Large intestine (tissue), 3 donors: ENCODE data around the gene ARNT2. TPM values are rescaled to one million over a fixed set of nuclear protein-coding genes. Genes with fewer than 3 reads are reported as not detected.

ENCODE experiments used
- DNase-seq, 2 donors: peaks; one replicate each; pipeline versions ENCODE4 v3.0.0 to v3.0.0-alpha.2; 2013
- H3K27ac ChIP-seq: one replicate; pipeline ENCODE4 v1.5.1; 2013; ENCODE audit warnings: low read length
- H3K27me3 ChIP-seq: 2 replicates; pipeline ENCODE4 v1.6.1; 2013; ENCODE audit warnings: low read length; ENCODE audit not compliant: control insufficient read depth, insufficient read depth
- H3K36me3 ChIP-seq: 2 replicates; pipeline ENCODE4 v1.6.1; 2013; ENCODE audit warnings: low read length; ENCODE audit not compliant: control insufficient read depth, insufficient read depth
- H3K4me1 ChIP-seq: one replicate; pipeline ENCODE4 v1.6.1; 2013; ENCODE audit warnings: low read length; ENCODE audit not compliant: control insufficient read depth, insufficient read depth
- H3K4me3 ChIP-seq: one replicate; pipeline ENCODE4 v1.5.1; 2013; ENCODE audit warnings: low read length
- H3K9me3 ChIP-seq: one replicate; pipeline ENCODE4 v1.6.1; 2013; ENCODE audit warnings: mild to moderate bottlenecking, low read depth, low read length, moderate library complexity; ENCODE audit not compliant: control insufficient read depth
- whole genome bisulfite sequencing: methylation state at CpG from one replicate; pipeline ENCODE4 v1.1.5; 2013; ENCODE audit warnings: low lambda C conversion rate; ENCODE audit not compliant: insufficient coverage; 5-methylcytosine and 5-hydroxymethylcytosine counted together
- polyA plus RNA-seq: library from polyadenylated mRNA; unstranded; fragments of 120-200 nt; gene quantifications from one replicate; pipeline ENCODE4 v1.2.1, GENCODE V29; 2013

The ARNT2 gene
- polyA plus RNA-seq, 1 donor: 8.0 TPM

DNA sequence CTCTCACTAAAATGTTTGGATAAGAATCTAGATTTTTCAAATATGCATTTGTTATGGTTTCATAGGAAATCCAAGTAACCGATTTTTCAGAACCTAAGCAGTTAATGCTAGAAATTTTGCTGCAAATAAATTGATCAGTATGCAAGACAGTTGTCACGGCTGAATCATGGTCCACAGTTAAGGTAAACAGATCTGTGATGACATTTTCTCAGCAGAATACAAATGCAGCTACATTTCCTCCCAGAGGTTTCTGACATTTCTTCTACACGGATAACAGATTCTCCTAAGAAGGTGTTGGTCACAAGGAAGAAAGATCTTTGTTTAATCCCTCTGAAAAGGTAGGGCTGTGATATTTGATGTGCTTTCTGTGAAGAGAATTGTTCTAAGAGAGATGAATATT, 36.9 kb downstream of the ARNT2 start:
- Histone ChIP-seq H3K9me3 (peaks cover 6% of the 10 kb centered on the region), H3K27ac (no peak overlapping the region), H3K36me3 (no peaks in the 10 kb centered on the region), H3K27me3 (no peaks in the 10 kb centered on the region), H3K4me3 (no peak overlapping the region), H3K4me1 (no peaks in the 10 kb centered on the region)
- 60% methylated on average over 1 of the region's 3 CpGs for WGBS
- no peak for DNase-seq

DNA sequence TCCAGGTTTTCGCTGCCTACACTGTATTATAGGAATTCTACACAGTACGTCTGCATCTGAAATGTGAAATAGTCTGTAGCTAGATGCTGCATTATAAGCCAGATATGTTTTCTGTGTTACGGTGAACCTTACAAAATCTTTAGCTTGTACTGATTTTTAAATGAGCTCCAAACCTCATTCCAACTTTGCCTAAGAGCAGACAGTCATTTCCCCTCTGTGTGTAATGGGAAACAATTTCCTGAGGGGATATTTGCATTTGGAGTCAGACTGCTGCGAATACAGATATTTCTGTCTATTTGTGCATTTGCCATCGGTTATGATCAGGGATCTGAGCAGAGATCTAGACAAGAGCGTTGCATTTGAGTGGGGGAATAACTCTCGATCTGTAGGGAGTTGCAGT, 37.5 kb downstream of the ARNT2 start:
- WGBS: 100% methylated on average over 5 of the region's 7 CpGs

DNA sequence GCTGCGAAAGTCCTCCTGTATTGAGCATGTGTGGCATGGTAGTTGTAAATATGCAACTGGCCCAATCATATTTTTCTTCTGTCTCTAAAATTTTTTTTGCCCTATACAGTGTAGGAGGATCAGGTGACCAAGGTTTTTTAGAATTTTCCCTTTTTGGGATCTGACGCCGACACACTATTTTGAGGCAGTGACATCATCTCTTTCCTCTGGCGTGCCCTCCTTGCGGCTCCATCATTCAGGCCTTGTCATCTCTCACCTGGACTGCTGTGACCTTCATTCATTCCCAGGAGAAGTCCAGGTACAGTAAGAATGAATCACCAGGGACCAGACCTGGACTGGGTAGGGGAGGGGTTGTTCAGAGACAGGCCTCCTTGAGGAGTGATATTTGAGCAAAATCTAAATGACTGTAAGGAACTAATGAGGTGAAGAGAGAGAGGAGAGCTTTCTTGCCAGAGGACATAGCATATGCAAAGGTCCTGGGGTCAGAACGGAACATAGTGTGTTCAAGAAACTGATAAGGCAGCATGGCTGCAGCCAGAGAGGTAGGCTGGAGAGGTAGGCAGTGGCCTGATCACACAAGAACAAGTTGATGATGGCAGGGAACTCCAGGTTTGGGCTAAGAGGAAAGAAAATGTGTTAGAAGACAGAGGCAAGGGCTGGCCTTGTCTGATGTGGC, 38.7 kb downstream of the ARNT2 start:
- 90% methylated on average over 4 of the region's 6 CpGs for WGBS
- Histone ChIP-seq H3K27ac (no peak overlapping the region), H3K4me1 (no peaks in the 10 kb centered on the region), H3K27me3 (no peaks in the 10 kb centered on the region), H3K9me3 (peaks cover 6% of the 10 kb centered on the region), H3K4me3 (no peak overlapping the region), H3K36me3 (no peaks in the 10 kb centered on the region)
- no peak for DNase-seq

More for the DNA sequence above, 37.5 kb downstream of the ARNT2 start:
- Histone ChIP-seq H3K9me3 (peaks cover 6% of the 10 kb centered on the region), H3K27ac (no peak overlapping the region), H3K36me3 (no peaks in the 10 kb centered on the region), H3K4me1 (no peaks in the 10 kb centered on the region), H3K27me3 (no peaks in the 10 kb centered on the region), H3K4me3 (no peak overlapping the region)
- DNase-seq: no peak

DNA sequence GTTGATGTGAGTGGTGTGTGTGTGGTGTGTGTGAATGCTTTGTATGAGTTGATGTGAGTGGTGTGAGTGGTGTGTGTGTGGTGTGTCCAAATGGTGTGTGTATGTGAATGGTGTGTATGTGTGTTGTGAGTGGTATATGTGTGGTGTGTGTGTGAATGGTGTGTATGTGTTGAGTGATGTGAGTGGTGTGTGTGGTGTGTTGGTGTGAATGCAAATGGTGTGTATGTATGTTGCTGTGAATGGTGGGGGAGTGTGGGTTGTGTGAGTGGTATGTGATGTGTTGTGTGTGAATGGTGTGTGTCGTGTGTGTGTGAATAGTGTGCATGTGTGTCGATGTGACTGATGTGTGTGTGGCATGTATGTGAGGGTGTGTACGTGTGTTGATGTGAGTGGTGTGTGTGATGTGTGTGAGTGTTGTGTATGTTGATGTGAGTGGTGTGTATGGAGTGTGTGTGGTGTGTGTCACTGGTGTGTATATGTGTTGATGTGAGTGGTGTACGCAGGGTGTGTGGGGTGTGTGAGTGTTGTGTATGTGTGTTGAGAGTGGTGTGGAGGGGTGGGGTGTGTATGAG, 40.6 kb downstream of the ARNT2 start:
- Histone ChIP-seq H3K27me3 (no peaks in the 10 kb centered on the region), H3K4me1 (no peaks in the 10 kb centered on the region), H3K4me3 (no peak overlapping the region), H3K9me3 (peaks cover 6% of the 10 kb centered on the region), H3K27ac (no peak overlapping the region), H3K36me3 (no peaks in the 10 kb centered on the region)
- 100% methylated on average over 1 of the region's 4 CpGs for WGBS
- DNase-seq: no peak

DNA sequence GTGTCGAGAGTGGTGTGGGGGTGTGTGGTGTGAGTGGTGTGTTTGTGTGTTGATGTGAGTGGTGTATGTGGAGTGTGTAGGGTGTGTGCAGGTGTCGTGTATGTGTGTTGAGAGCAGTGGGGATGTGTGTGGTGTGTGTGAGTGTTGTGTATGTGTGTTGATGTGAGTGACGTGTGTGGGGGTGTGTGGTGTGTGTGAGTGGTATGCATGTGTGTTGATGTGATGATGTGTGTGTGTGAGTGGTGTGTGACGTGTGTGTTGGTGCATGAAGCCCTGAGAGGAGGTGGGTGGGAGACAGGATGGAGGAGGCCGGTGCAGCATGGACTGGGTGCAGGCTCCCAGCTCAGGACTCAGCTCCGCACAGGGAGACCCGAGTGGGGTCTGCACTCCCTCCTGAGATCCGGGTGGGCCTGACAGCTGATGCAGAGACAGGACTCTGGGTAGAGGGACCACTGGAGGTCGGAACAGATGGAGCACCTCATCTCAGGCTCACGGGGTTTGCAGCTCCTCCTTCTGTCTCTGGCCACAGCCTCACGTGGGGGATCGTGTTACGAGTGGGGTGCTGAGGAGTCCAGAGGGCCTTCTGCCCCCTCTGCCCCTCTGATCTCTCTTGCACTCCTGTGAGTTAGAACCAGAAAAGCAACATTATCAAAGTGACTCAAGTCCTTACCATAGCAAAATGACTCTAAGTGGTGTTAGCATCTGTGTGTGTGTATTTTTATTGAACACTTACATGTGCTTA, 41.3 kb downstream of the ARNT2 start:
- H3K27me3 ChIP-seq: no peaks in the 10 kb centered on the region
- no CpG with 5 or more reads among the region's 13 CpGs for WGBS

DNA sequence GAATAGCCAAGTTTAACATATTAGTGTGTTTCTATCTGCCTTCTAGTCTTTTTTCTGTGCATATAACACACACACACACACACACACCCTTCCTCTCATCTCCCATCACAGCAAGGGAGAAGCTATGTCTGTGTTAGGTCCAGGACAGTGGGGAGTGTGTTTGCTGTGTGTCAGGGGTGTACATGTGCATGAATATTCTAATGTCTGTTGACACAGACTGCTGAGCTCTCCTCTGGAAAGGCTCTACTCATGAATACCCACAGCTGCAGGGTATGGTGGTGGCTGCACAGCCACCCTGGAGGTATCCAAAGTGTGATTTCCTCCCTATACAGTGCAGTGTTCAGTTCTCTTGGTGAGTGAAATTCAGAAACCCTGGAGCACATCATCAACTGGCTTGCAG, 42.9 kb downstream of the ARNT2 start:
- H3K27ac ChIP-seq: no peak overlapping the region
- H3K27me3 ChIP-seq: no peaks in the 10 kb centered on the region
- no peaks in the 10 kb centered on the region for H3K4me1 ChIP-seq
- H3K36me3 ChIP-seq: no peaks in the 10 kb centered on the region
- no peak for DNase-seq
- peaks cover 6% of the 10 kb centered on the region for H3K9me3 ChIP-seq
- no peak overlapping the region for H3K4me3 ChIP-seq

More for the DNA sequence above, 41.3 kb downstream of the ARNT2 start:
- Histone ChIP-seq H3K36me3 (no peaks in the 10 kb centered on the region), H3K4me1 (no peaks in the 10 kb centered on the region), H3K4me3 (no peak overlapping the region), H3K9me3 (peaks cover 6% of the 10 kb centered on the region), H3K27ac (no peak overlapping the region)
- no peak for DNase-seq

DNA sequence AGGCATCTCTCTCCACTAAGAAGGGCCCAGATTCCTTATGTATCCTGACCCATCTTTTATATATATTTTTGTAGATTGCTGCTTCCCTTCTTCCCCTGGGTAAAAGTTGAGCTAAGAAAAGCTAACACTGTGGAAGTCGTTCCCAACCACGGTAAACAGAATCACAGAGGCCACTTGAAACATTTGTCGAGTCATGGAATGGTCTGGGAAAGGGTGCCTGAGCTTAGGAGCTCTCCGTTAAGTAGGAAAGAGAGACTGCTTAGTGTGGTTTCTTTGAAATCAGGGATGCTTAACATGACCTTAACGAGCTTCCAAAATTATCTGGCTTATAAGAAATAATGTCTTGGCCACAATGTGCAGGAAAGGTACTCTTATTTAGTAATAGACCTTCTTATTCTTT, 45.6 kb downstream of the ARNT2 start:
- H3K27me3 ChIP-seq: no peaks in the 10 kb centered on the region
- WGBS: 60% methylated on average over 1 of the region's 5 CpGs
- no peak for DNase-seq

DNA sequence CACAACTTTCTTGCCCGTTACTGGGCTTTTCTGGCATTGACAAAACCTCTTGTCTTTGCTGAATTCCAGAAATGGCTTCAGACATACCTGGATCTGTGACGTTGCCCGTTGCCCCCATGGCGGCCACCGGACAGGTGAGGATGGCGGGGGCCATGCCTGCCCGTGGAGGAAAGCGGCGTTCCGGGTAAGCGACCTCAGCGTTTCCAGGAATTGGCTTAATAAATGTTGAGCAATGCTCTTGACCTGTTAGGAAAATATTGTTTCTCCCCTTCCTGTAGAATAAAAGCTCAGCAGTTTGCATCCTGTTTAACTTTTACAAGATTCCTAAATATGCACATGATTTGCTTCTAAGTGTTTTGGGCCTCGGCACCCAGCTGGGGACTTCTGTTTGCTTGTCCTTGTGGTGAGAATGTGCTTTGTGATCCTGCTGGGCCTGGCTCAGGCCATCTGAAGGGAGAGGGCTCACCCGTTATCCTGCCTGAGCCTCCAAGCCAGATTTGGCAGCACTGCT, 46.7 kb downstream of the ARNT2 start:
- Histone ChIP-seq H3K36me3 (peaks cover 2% of the 10 kb centered on the region), H3K4me3 (no peak overlapping the region), H3K4me1 (no peaks in the 10 kb centered on the region), H3K27me3 (no peaks in the 10 kb centered on the region), H3K9me3 (no peaks in the 10 kb centered on the region), H3K27ac (no peak overlapping the region)
- WGBS: no CpG with 5 or more reads among the region's 14 CpGs
- DNase-seq: no peak

More for the DNA sequence above, 45.6 kb downstream of the ARNT2 start:
- peaks cover under 1% of the 10 kb centered on the region for H3K9me3 ChIP-seq
- no peak overlapping the region for H3K27ac ChIP-seq
- H3K36me3 ChIP-seq: peaks cover 2% of the 10 kb centered on the region
- no peak overlapping the region for H3K4me3 ChIP-seq
- no peaks in the 10 kb centered on the region for H3K4me1 ChIP-seq

DNA sequence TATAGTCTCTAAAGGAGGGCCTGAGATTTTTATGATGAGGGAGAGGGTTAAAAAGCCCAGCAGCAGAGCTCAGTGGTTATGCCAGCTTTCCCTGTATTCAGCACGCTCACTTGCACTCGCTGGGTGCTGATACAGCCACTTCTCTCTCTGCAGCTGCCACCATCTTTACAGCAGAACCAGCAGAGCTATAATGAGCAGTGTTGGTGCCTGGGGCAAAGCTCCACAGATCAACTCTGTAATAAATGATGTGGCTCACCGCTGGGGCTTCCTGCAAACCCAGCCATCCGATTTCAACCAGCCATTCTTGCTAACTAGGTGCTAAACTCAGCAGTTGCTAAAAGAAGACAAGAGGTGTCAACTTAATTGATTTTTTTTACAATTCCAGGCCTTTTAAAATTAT, 48.0 kb downstream of the ARNT2 start:
- no peak for DNase-seq
- no peak overlapping the region for H3K27ac ChIP-seq
- no peaks in the 10 kb centered on the region for H3K27me3 ChIP-seq
- H3K4me1 ChIP-seq: peaks cover 4% of the 10 kb centered on the region
- no peaks in the 10 kb centered on the region for H3K9me3 ChIP-seq
- H3K4me3 ChIP-seq: no peak overlapping the region
- no CpG with 5 or more reads among the region's 4 CpGs for WGBS
- H3K36me3 ChIP-seq: peaks cover 2% of the 10 kb centered on the region

DNA sequence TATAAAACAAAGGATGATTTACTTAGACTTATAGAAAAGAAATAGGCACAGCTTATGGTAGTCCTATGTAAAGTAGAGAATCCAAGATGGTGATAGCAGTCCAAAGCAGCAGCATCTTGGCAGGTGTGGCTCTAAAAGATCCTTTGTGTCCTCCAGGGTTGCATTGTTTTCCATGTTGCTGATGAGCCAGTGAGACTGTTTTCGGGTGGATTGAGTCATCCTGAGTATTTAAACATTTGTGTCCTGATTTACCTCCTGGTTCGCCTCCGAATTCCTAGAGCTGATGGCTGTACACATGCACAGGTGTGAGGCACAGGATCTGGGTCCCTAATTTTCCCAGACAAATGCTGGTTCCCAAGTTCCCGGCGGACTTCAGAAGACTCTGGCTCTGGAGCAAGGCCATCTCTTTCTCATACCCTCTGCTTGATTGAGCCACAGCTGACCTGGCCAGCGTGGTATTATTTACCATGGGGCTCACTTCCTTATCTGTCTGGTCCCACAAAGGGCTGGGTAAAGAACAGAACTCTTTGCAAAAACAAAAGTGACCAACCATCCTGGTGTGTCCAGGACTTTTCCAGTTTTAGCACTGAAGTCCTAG, 51.0 kb downstream of the ARNT2 start:
- no CpG with 5 or more reads among the region's 6 CpGs for WGBS

More for the DNA sequence above, 51.0 kb downstream of the ARNT2 start:
- Histone ChIP-seq H3K4me1 (peaks cover 5% of the 10 kb centered on the region), H3K27ac (no peak overlapping the region), H3K9me3 (no peaks in the 10 kb centered on the region), H3K27me3 (no peaks in the 10 kb centered on the region), H3K4me3 (no peak overlapping the region), H3K36me3 (peaks cover 2% of the 10 kb centered on the region)
- no peak for DNase-seq
